IMR-90 (cell line): ENCODE measurements around the gene CSRP1. TPM values are rescaled to one million over a fixed set of nuclear protein-coding genes. Genes with fewer than 3 reads are reported as not detected.

Source experiments
- ATAC-seq: fragments of 200-7000 bp; cut with Tn5 transposase; 2 replicates; pipeline ENCODE4 v1.9.1; 2020; ENCODE audit warnings: low read depth, mild to moderate bottlenecking, moderate library complexity
- BruUV-seq: library from RNA; stranded (reverse); fragments of 400-500 nt; replicated peaks from 2 replicates; lab custom pipeline; 2021; lab: Mats Ljungman, UMichigan
- CTCF ChIA-PET: fragments of 300-600 bp; formaldehyde crosslinking; extraction: SDS; loops from one replicate; lab custom pipeline; 2021; ENCODE audit warnings: antibody characterized with exemption; lab: Yijun Ruan, JAX
- POLR2A ChIA-PET: fragments of 300-600 bp; sonication (Branson Sonifier 250); formaldehyde crosslinking; loops from one replicate; lab custom pipeline; 2022; ENCODE audit warnings: antibody characterized with exemption; ENCODE audit not compliant: unreplicated experiment; lab: Charles Lee
- DNase-seq: peaks from one replicate; pipeline ENCODE4 v3.0.0; 2013
- H2AFZ ChIP-seq: replicated peaks from 2 replicates; pipeline ENCODE3; 2013; ENCODE audit warnings: low read length, mild to moderate bottlenecking; ENCODE audit not compliant: poor library complexity
- H2AK5ac ChIP-seq: 2 replicates; pipeline ENCODE4 v1.6.1; 2013; ENCODE audit warnings: low read depth, low read length, inconsistent platforms
- H2AK9ac ChIP-seq: replicated peaks from 2 replicates; pipeline ENCODE3; 2013; ENCODE audit warnings: mild to moderate bottlenecking, low read depth, low read length, moderate library complexity; ENCODE audit not compliant: poor library complexity
- H2BK120ac ChIP-seq: 2 replicates; pipeline ENCODE4 v1.6.1; 2013; ENCODE audit warnings: low read depth, low read length, inconsistent platforms
- H2BK15ac ChIP-seq: 3 replicates; pipeline ENCODE4 v1.6.1; 2013; ENCODE audit warnings: low read depth, low read length, inconsistent platforms
- H2BK20ac ChIP-seq: 2 replicates; pipeline ENCODE4 v1.6.1; 2013; ENCODE audit warnings: low read depth, mild to moderate bottlenecking, inconsistent platforms, low read length, moderate library complexity
- H2BK5ac ChIP-seq: 2 replicates; pipeline ENCODE4 v1.6.1; 2013; ENCODE audit warnings: mild to moderate bottlenecking, low read depth, low read length, inconsistent platforms; ENCODE audit not compliant: poor library complexity, severe bottlenecking
- H3K14ac ChIP-seq: replicated peaks from 2 replicates; pipeline ENCODE4 v1.6.1; 2013; ENCODE audit warnings: low read depth, low read length, inconsistent platforms
- H3K18ac ChIP-seq: 2 replicates; pipeline ENCODE4 v1.6.1; 2013; ENCODE audit warnings: low read depth, low read length, control low read depth
- H3K23ac ChIP-seq: 2 replicates; pipeline ENCODE4 v1.6.1; 2013; ENCODE audit warnings: low read depth, low read length, inconsistent platforms
- H3K27ac ChIP-seq: 2 replicates; pipeline ENCODE4 v1.5.1; 2013; ENCODE audit warnings: mild to moderate bottlenecking, control low read depth, low read length; ENCODE audit not compliant: insufficient read depth
- H3K27me3 ChIP-seq: 2 replicates; pipeline ENCODE4 v1.6.1; 2013; ENCODE audit warnings: low read length; ENCODE audit not compliant: control insufficient read depth, insufficient read depth
- H3K36me3 ChIP-seq: 2 replicates; pipeline ENCODE4 v1.6.1; 2013; ENCODE audit warnings: low read length, mixed read lengths; ENCODE audit not compliant: control insufficient read depth, insufficient read depth
- H3K4ac ChIP-seq: 2 replicates; pipeline ENCODE4 v1.6.1; 2013; ENCODE audit warnings: low read depth, low read length, inconsistent platforms
- H3K4me1 ChIP-seq: 2 replicates; pipeline ENCODE4 v1.6.1; 2013; ENCODE audit warnings: low read length, mixed read lengths; ENCODE audit not compliant: control insufficient read depth, insufficient read depth
- H3K4me2 ChIP-seq: 2 replicates; pipeline ENCODE4 v1.6.1; 2013; ENCODE audit warnings: low read depth, mild to moderate bottlenecking, control low read depth, low read length, moderate library complexity
- H3K4me3 ChIP-seq: 2 replicates; pipeline ENCODE4 v1.5.1; 2013; ENCODE audit warnings: low read depth, mild to moderate bottlenecking, control low read depth, low read length, moderate library complexity; ENCODE audit not compliant: insufficient read depth
- H3K56ac ChIP-seq: 2 replicates; pipeline ENCODE4 v1.6.1; 2013; ENCODE audit warnings: low read length, inconsistent platforms; ENCODE audit not compliant: insufficient read depth; ENCODE audit errors: extremely low read depth
- H3K79me1 ChIP-seq, 2 experiments: 2 replicates each; pipeline ENCODE4 v1.6.1; 2013; ENCODE audit warnings: low read length in 2 of 2, inconsistent platforms in 1 of 2, low read depth in 1 of 2
- H3K9ac ChIP-seq: 2 replicates; pipeline ENCODE4 v1.6.1; 2013; ENCODE audit warnings: low read depth, low read length, control low read depth
- H3K9me1 ChIP-seq: 2 replicates; pipeline ENCODE4 v1.6.1; 2013; ENCODE audit warnings: low read length, inconsistent platforms; ENCODE audit not compliant: insufficient read depth
- H3K9me3 ChIP-seq: 2 replicates; pipeline ENCODE4 v1.6.1; 2013; ENCODE audit warnings: low read length; ENCODE audit not compliant: control insufficient read depth, insufficient read depth
- H4K20me1 ChIP-seq: 2 replicates; pipeline ENCODE4 v1.6.1; 2013; ENCODE audit warnings: low read length, inconsistent platforms; ENCODE audit not compliant: insufficient read depth
- H4K5ac ChIP-seq: 2 replicates; pipeline ENCODE4 v1.6.1; 2013; ENCODE audit warnings: mild to moderate bottlenecking, low read depth, low read length, control low read depth
- H4K8ac ChIP-seq, 2 experiments: 2 replicates each; pipeline ENCODE4 v1.6.1; 2013; ENCODE audit warnings: low read depth in 2 of 2, low read length in 2 of 2, control low read depth in 1 of 2, inconsistent platforms in 1 of 2
- H4K91ac ChIP-seq: 2 replicates; pipeline ENCODE4 v1.6.1; 2013; ENCODE audit warnings: low read depth, low read length, inconsistent platforms; ENCODE audit not compliant: insufficient read depth
- BHLHE40 ChIP-seq: fragments of 150-350 bp; IDR thresholded peaks from 2 replicates; pipeline ENCODE4 v1.6.1; 2016; ENCODE audit warnings: mild to moderate bottlenecking, low read depth, low read length
- CEBPB ChIP-seq: IDR thresholded peaks from 2 replicates; pipeline ENCODE4 v1.6.1; 2012; ENCODE audit warnings: low read depth, low read length, improper control_type of control experiment
- CHD1 ChIP-seq: IDR thresholded peaks from 2 replicates; pipeline ENCODE4 v1.6.1; 2012; ENCODE audit warnings: low read depth, low read length, improper control_type of control experiment
- ELK1 ChIP-seq: fragments of 150-350 bp; IDR thresholded peaks from 2 replicates; pipeline ENCODE4 v1.6.1; 2016; ENCODE audit warnings: low read depth, mild to moderate bottlenecking, low read length, moderate library complexity, borderline replicate concordance
- FOS ChIP-seq: fragments of 150-350 bp; IDR thresholded peaks from 2 replicates; pipeline ENCODE4 v1.6.1; 2016; ENCODE audit warnings: low read depth, low read length
- MAFK ChIP-seq: IDR thresholded peaks from 2 replicates; pipeline ENCODE4 v1.6.1; 2012; ENCODE audit warnings: low read depth, low read length, improper control_type of control experiment
- MAZ ChIP-seq: IDR thresholded peaks from 2 replicates; pipeline ENCODE4 v1.6.1; 2012; ENCODE audit warnings: low read depth, mild to moderate bottlenecking, low read length, improper control_type of control experiment, moderate library complexity, borderline replicate concordance
- MXI1 ChIP-seq: IDR thresholded peaks from 2 replicates; pipeline ENCODE4 v1.6.1; 2012; ENCODE audit warnings: low read depth, mild to moderate bottlenecking, low read length, moderate library complexity, borderline replicate concordance
- POLR2A ChIP-seq: IDR thresholded peaks from 2 replicates; pipeline ENCODE4 v1.6.1; 2012; ENCODE audit warnings: mild to moderate bottlenecking, low read depth, low read length
- RFX5 ChIP-seq: IDR thresholded peaks from 2 replicates; pipeline ENCODE4 v1.8.0; 2012; ENCODE audit warnings: low read depth, mild to moderate bottlenecking, low read length, moderate library complexity
- USF2 ChIP-seq: fragments of 150-350 bp; IDR thresholded peaks from 2 replicates; pipeline ENCODE4 v1.6.1; 2017; ENCODE audit warnings: mild to moderate bottlenecking, antibody characterized with exemption, low read length, low read depth
- WGBS, 2 experiments: methylation state at CpG; one replicate each; pipeline versions ENCODE4 v1.1.5 to v1.1.7; 2013; ENCODE audit warnings: missing lambda C conversion rate in 2 of 2; ENCODE audit not compliant: insufficient read length in 1 of 2; ENCODE audit errors: extremely low coverage in 2 of 2; 5-methylcytosine and 5-hydroxymethylcytosine counted together
- dilution Hi-C: fragments of 300-500 bp; cut with HindIII; formaldehyde crosslinking; loops from one replicate; pipeline ENCODE4 v1.14.3; 2018; ENCODE audit warnings: low sequenced_read_pairs; ENCODE audit not compliant: unreplicated experiment
- in situ Hi-C: fragments of 300-500 bp; cut with MboI; formaldehyde crosslinking; loops from 3 replicates; pipeline ENCODE4 v1.14.3; 2019; ENCODE audit warnings: low sequenced_read_pairs, inconsistent platforms, mixed read lengths
- intact Hi-C: fragments of 100-400 bp; cut with micrococcal nuclease; formaldehyde crosslinking; loops from 2 replicates; pipeline ENCODE4 v1.10.0; 2022
- polyA plus RNA-seq, 3 experiments: library from polyadenylated mRNA; depleted of rRNA; stranded (reverse); fragments of >200 nt; gene quantifications; 2 replicates each; pipeline ENCODE4 v1.2.3, GENCODE V29; 2012; ENCODE audit warnings: low replicate concordance in 1 of 3
- total RNA-seq: library from RNA; depleted of rRNA; stranded (reverse); fragments of >200 nt; gene quantifications from 2 replicates; pipeline ENCODE4 v1.2.3, GENCODE V29; 2012

The CSRP1 gene
- total and polyA plus RNA-seq, 2 of the 4 experiments (the other 2 are of a cell fraction), result 1,037 to 1,498 TPM

- H4K20me1 ChIP-seq, result no peaks in the 10 kb centered on the region
These were observed 28.4 kb upstream of the CSRP1 start for GRCh38 chr1:201535046-201535918.

More at GRCh38 chr1:201535046-201535918, 28.4 kb upstream of the CSRP1 start:
- peak; percentile 68 for DNase-seq
- no peaks in the 10 kb centered on the region for H3K27me3 ChIP-seq
- H3K79me1 ChIP-seq, result peaks cover 2 to 46% of the 10 kb centered on the region in 2 experiments; a peak in 2 of 4 replicates
- H3K18ac ChIP-seq, result peak overlapping the region; percentile 47
- peak overlapping the region; percentile 84 for H3K4ac ChIP-seq
- H4K8ac ChIP-seq, result peak overlapping the region; percentile 9 to 78
- no peaks in the 10 kb centered on the region for H3K36me3 ChIP-seq
- H3K9ac ChIP-seq, result no peak overlapping the region
- H3K14ac ChIP-seq, result peak overlapping the region; percentile 77
- no CpG with 5 or more reads among the region's 6 CpGs for WGBS, 2 experiments
- dilution Hi-C loops, result no loop called here
- H2AK9ac ChIP-seq, result peak overlapping the region; percentile 85
- peak overlapping the region; percentile 75 for H2BK120ac ChIP-seq
- peak overlapping the region; percentile 67 for H4K91ac ChIP-seq
- ChIA-PET CTCF (interaction anchor here (1.1 to 2.0 kb wide), 3 partner anchors 16 to 174 kb away, joined by 4 read pairs; no protein-coding TSS in a partner anchor), POLR2A (interaction anchor here (1.1 kb wide), 1 partner anchor 101 kb away, joined by 3 read pairs; no protein-coding TSS in a partner anchor)
- H3K4me2 ChIP-seq, result peak overlapping the region; percentile 11; the same call in 1 of the 2 replicates
- H3K9me3 ChIP-seq, result no peaks in the 10 kb centered on the region
- peak overlapping the region; percentile 85 for H2BK15ac ChIP-seq
- peak overlapping the region; percentile 74 for H2BK5ac ChIP-seq
- ATAC-seq, result no peak
- intact Hi-C loops, result loop anchor here (2.0 to 10.0 kb wide), 2 partner anchors 342 to 440 kb away; no protein-coding TSS in a partner anchor
- peaks cover 27% of the 10 kb centered on the region for H3K4me1 ChIP-seq
- no peak for TF ChIP-seq CHD1
- no peak for TF ChIP-seq ELK1
- 0 out of 2 replicates have a peak, but pooled peaks have one; percentile 1 for TF ChIP-seq MAFK
- no peak for TF ChIP-seq BHLHE40
- no peak for TF ChIP-seq POLR2A
- TF ChIP-seq CEBPB, result 0 out of 2 replicates have a peak, but pooled peaks have one; percentile 6
- no peak for TF ChIP-seq MXI1
- TF ChIP-seq USF2, result no peak
- 0 out of 2 replicates have a peak, but pooled peaks have one; percentile 20 for TF ChIP-seq MAZ
- TF ChIP-seq FOS, result no peak
- TF ChIP-seq RFX5, result no peak
- no peak overlapping the region for H3K4me3 ChIP-seq
- peak overlapping the region; percentile 79 for H2AFZ ChIP-seq
- no peak overlapping the region for H3K56ac ChIP-seq
- no TSS peak for BruUV-seq
- peak overlapping the region; percentile 63 for H3K23ac ChIP-seq
- peak overlapping the region; percentile 78 for H4K5ac ChIP-seq
- H3K27ac ChIP-seq, result peak overlapping the region; percentile 44
- peak overlapping the region; percentile 81 for H2BK20ac ChIP-seq
- H3K9me1 ChIP-seq, result peaks cover 25% of the 10 kb centered on the region
- H2AK5ac ChIP-seq, result peak overlapping the region; percentile 73; the same call in 1 of the 2 replicates
- in situ Hi-C loops, result loop anchor here (25.0 kb wide), 2 partner anchors 427 to 602 kb away; partner anchors contain the start of genes ARL8A and TIMM17A
